HG03066 (cell line): ENCODE results near the gene ATP8A2.

Experiments
- ATAC-seq: cut with Tn5 transposase; IDR thresholded peaks from one replicate; pipeline ENCODE4 v1.9.1; 2021; ENCODE audit warnings: low read depth; ENCODE audit not compliant: unreplicated experiment

ATP8A2 gene

GRCh38 chr13:25679159-25679558, 307.4 kb downstream of the ATP8A2 start:
- ATAC-seq: no peak

- no peak for ATAC-seq
Observed at GRCh38 chr13:25679936-25680335, 308.2 kb downstream of the ATP8A2 start.

DNA sequence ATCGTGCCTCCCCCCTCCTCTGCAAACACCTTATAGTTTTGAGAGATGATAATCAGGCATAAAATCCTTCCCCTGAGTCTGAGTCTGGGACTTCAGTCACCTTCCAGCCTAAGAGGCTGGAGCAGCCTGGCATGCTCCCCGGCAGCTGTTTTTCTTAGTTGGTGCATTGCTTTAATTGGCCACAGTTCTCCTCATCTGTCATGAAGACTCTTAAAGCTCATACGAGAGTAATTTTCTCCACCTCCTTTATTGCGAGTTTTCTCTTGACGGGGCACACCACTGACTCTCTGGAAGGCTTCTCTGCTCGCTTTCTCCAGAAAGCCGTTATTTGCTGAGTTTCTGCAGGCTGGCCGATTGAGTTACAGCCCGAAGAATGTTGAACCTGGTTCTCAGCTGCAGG, 310.5 kb downstream of the ATP8A2 start:
- no peak for ATAC-seq

GRCh38 chr13:25683056-25683455, 311.3 kb downstream of the ATP8A2 start:
- ATAC-seq: no peak

- no peak for ATAC-seq
Observed at GRCh38 chr13:25683662-25684370, 312.0 kb downstream of the ATP8A2 start.

DNA sequence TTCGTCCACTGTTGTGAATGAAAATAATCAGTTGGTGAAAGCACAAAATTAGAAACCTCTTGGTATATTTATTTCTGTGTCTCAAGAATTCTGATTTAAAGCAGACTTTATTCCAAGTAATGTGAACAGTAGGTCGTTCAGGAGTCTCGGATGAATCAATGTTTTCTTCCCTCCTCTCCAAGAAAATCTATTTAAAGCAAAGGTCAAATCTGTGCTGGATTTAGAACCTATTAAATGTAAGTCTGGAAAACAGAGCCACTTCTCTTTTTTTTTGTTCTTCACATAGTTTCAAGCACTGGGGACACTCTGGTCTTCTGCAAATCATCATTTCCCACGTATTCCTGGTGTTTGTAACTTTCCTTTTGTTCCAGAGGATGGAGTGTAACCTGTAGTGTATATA, 312.7 kb downstream of the ATP8A2 start:
- no peak for ATAC-seq

GRCh38 chr13:25686831-25687470, 315.2 kb downstream of the ATP8A2 start:
- no peak for ATAC-seq

- ATAC-seq: no peak
Observed at GRCh38 chr13:25687471-25688225, 315.9 kb downstream of the ATP8A2 start.

DNA sequence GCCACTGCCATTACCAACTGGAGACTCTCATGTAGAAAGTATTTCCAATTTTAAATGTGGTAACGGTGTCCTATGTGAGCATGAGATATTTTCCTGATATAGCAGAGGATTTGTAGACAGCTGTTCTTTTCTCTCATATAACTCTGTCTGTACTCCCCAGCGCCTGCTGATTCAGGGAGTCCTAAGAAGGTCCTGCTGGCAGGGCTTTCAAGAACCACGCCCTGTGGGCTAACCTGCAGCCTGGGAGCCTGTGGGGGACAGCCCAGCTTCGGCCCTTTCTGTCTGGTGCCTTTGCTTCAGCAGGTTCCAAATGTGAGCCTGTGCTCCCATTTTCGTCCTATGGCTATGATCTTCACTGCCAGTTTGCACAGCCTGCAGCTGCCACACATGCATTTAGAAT, 316.8 kb downstream of the ATP8A2 start:
- no peak for ATAC-seq

- no peak for ATAC-seq
Observed at GRCh38 chr13:25689539-25689938, 317.8 kb downstream of the ATP8A2 start.

GRCh38 chr13:25690582-25690981, 318.8 kb downstream of the ATP8A2 start:
- ATAC-seq: no peak

DNA sequence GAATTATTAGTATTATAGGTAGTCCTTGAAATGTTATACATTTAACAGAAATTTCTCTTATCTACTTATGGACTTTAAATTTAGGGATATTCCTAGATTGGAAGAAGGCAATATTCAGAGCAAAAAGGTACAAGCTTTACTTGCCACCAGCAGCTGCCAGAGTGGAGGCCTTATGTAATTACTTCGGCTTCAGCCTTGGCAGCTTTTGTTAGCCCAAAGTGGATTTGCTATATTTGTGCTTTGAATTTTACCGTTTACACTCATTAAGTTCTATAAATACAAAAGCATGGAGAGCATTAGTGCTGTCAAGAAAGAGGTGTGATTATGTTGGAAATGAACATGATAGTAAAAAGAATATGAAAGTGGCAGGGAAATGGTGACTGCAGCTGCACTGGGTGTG, 319.9 kb downstream of the ATP8A2 start:
- no peak for ATAC-seq

- ATAC-seq: no peak
Observed at GRCh38 chr13:25692099-25692498, 320.3 kb downstream of the ATP8A2 start.

DNA sequence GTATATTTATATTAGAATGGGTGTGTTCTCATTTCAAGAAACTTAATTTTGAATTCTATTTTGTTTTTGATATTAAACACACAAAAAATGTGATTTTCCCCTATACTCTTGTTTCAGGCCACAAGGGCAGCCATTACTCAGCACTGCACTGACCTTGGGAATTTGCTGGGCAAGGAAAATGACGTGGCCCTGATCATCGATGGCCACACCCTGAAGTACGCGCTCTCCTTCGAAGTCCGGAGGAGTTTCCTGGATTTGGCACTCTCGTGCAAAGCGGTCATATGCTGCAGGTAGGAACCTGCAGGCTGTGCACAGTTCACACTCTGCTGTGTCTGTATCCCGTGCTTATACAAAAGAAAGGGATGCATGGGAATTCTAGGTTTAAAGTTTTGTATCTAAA, 327.3 kb downstream of the ATP8A2 start:
- no peak for ATAC-seq

DNA sequence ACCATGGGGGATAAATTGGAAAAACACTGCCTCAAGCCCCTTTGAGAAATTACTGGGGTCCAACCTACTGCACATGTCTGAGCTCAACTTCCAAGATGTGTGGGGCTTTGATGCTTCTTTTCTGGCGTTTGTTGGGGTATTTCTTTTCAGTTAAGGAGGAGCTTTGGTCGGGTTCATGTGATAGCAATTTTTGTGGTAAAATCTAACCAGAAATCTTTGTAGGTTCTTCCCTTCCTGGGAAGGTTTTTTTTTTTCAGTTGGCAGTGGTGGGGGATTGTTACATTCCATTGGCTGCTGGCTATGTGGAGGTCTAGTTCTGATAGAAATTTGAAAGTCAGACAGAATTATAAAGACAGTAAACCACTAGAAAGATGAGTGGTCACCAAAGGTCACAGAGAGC, 327.8 kb downstream of the ATP8A2 start:
- no peak for ATAC-seq

- ATAC-seq: no peak
Observed at GRCh38 chr13:25701304-25701703, 329.5 kb downstream of the ATP8A2 start.

- no peak for ATAC-seq
Observed at GRCh38 chr13:25702386-25702785, 330.6 kb downstream of the ATP8A2 start.

DNA sequence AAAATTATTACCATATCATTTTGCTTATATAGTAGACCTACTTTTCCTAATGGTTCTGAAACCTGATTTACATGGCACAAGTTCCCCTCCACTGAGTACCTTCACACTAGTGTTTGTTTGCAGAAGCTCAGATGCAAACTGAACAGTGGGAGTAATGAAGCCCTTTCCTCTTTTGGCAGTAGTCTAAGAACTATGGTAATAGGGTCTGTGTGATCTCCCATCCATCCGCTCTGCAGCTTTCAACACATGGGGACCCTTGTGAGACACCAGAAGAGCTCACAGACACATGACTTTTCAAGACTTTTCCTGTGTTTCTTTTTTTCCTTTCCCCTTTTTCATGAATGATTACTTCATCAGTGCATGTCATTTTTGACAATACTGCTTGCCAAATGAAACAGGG, 336.0 kb downstream of the ATP8A2 start:
- no peak for ATAC-seq

DNA sequence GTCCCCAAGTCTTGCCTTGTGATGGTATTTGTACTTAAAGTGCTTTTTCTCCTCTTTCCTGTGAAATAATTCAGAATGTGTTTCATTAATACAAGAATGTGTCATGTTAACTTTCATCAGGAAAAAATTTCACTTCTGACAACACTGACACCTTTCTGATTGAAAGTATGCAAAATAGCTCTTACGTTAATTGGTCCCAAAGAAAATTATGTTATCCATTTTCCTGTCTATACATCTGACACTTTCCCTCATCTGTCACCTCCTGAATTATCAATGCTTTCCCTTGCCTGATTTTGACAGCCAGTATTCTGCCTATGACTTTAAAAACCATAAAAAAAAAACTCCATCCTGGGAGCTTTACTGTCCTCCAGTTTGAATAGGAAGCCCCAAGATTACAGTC, 336.5 kb downstream of the ATP8A2 start:
- ATAC-seq: no peak

GRCh38 chr13:25709088-25709487, 337.3 kb downstream of the ATP8A2 start:
- ATAC-seq: no peak

- no peak for ATAC-seq
Observed at GRCh38 chr13:25715760-25716159, 344.0 kb downstream of the ATP8A2 start.
